Choroid plexus epithelial cell (primary cell): Measurements from ENCODE around the gene LAMA3.

Experiments used
- DNase-seq: peaks from one replicate; pipeline ENCODE4 v3.0.0-alpha.2; 2010; ENCODE audit warnings: low read depth
- H3K4me3 ChIP-seq: 2 replicates; pipeline ENCODE4 v1.5.1; 2011; ENCODE audit warnings: low read depth, mild to moderate bottlenecking, control low read depth, low read length, moderate library complexity
- TF ChIP-seq, protein P1 (sequence below): conservative IDR thresholded peaks from 2 replicates; pipeline ENCODE4 v1.5.1; 2011; ENCODE audit warnings: low read depth, mild to moderate bottlenecking, control low read depth, inconsistent platforms, low read length, moderate library complexity

The LAMA3 gene

GRCh38 chr18:23693846-23694245, 4.6 kb downstream of the LAMA3 start:
- TF ChIP-seq, protein P1, sequence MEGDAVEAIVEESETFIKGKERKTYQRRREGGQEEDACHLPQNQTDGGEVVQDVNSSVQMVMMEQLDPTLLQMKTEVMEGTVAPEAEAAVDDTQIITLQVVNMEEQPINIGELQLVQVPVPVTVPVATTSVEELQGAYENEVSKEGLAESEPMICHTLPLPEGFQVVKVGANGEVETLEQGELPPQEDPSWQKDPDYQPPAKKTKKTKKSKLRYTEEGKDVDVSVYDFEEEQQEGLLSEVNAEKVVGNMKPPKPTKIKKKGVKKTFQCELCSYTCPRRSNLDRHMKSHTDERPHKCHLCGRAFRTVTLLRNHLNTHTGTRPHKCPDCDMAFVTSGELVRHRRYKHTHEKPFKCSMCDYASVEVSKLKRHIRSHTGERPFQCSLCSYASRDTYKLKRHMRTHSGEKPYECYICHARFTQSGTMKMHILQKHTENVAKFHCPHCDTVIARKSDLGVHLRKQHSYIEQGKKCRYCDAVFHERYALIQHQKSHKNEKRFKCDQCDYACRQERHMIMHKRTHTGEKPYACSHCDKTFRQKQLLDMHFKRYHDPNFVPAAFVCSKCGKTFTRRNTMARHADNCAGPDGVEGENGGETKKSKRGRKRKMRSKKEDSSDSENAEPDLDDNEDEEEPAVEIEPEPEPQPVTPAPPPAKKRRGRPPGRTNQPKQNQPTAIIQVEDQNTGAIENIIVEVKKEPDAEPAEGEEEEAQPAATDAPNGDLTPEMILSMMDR = no peak
- no peak overlapping the region for H3K4me3 ChIP-seq
- no peak for DNase-seq

GRCh38 chr18:23694637-23695430, 5.6 kb downstream of the LAMA3 start:
- TF ChIP-seq, protein P1 = no peak
- DNase-seq = no peak
- no peak overlapping the region for H3K4me3 ChIP-seq

- TF ChIP-seq, protein P1 = no peak
- no peak overlapping the region for H3K4me3 ChIP-seq
- no peak for DNase-seq
These were observed 11.8 kb downstream of the LAMA3 start for GRCh38 chr18:23701017-23701416.

DNA sequence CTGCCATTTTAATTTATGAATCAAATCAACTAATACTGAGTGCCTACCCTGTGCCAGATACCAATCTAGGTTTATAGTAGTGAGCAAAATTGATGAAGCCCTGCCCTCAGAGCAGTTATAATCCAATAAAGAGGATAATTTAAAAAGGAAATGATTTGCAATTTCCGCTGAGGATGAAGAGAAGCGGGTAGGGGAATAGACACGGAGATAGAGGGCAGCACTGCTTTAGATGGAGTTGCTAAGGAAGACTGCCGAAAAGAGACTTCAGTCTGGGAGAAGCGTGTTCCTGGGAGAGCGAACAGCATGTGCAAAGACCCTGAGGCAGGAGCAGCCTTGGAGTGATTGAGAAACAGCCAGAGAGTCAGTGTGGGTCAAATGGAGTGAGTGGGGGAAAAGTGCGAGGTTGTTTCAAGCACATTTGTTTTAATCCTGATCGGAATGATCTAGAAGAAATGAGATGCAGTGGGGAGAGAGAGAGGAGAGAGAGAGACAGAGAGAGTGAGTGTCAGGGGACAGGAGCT, 12.4 kb downstream of the LAMA3 start:
- H3K4me3 ChIP-seq = no peak overlapping the region
- TF ChIP-seq, protein P1 = no peak
- DNase-seq = no peak

DNA sequence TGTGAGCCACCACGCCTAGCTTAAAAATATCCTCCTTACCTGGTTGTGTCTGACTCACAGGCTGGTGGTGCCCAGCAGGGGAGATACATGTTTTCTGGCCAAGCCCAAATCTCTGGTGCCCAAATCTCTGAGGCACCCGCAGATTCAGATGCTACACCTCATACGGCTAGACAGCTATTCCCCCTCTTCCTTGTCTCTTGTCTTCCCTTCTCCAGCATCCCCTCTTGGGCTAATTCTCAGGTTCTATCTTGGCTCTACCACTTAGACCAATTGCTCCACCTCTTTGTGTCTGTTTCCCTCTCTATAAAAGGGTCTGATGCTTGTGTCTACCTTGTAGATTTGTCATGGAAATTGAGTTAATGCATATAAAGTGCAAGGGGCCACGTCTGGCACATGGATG, 13.4 kb downstream of the LAMA3 start:
- no peak overlapping the region for H3K4me3 ChIP-seq
- TF ChIP-seq, protein P1 = no peak
- DNase-seq = no peak

DNA sequence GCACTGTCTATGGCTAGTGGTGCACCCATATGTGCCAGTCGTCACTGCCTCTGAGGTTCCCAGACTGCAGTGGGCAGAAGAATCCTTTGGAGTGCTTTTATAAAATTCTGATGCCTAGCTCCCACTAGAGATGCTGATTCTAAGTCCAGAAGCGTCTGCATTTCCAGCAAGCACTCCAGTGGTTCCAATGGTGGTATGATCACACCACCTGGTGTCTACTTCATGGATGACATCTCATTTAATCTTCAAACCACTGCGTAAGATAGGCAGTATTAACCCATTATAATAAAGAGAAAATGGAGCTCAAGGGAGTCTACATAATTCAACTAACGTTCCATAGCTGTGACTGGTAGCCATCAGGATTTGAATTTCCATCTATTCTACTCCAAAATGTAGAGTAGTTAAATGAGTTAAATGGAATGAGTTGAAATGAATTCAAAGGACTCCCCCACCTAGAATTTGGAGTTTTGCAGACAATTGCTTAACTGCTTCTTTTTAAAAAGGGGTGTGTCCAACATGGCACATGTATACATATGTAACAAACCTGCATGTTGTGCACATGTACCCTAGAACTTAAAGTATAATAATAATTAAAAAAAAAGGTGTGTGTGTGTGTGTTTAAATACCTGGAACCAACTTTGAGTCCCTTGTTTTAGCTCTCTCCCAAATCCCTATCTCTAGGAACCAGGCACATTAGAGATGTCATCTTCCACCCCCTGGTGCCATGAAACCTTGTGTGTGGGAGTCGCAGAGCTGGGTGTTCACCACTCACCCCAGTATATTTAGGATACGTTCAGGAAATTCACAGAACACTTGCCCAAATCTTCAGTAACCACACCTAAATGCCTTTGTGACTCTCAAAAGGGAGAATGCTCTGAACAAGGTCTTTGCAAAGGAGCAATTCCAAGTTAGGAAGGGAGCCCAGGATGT, 14.1 kb downstream of the LAMA3 start:
- no peak overlapping the region for H3K4me3 ChIP-seq
- TF ChIP-seq, protein P1 = peak; percentile 79
- DNase-seq = peak; percentile 92
